HG03575 (cell line): ENCODE measurements around the gene TCF21.
"Not testable (repeated sequence)": the region's sequence is repeated elsewhere in the genome, so short reads cannot be mapped to it uniquely, and the experiment has no call there.

Experiments
- ATAC-seq: cut with Tn5 transposase; IDR thresholded peaks from one replicate; pipeline ENCODE4 v1.9.1; 2021; ENCODE audit not compliant: unreplicated experiment, insufficient number of reproducible peaks, low FRiP score; ENCODE audit errors: extremely low read depth

The TCF21 gene

GRCh38 chr6:133917781-133918180 is 28.9 kb downstream of the TCF21 start:
- no peak for ATAC-seq

- ATAC-seq, result no peak
These were observed 29.5 kb downstream of the TCF21 start for GRCh38 chr6:133918208-133918930.

- ATAC-seq, result no peak
These were observed 30.4 kb downstream of the TCF21 start for GRCh38 chr6:133919362-133919761.

GRCh38 chr6:133921249-133921859 is 32.4 kb downstream of the TCF21 start:
- ATAC-seq, result peak; percentile 31

GRCh38 chr6:133923938-133924593 is 35.2 kb downstream of the TCF21 start:
- ATAC-seq, result no peak

- not testable (repeated sequence) for ATAC-seq
These were observed 42.3 kb downstream of the TCF21 start for GRCh38 chr6:133931221-133931620.

GRCh38 chr6:133936352-133936751 is 47.4 kb downstream of the TCF21 start:
- ATAC-seq, result not testable (repeated sequence)

- ATAC-seq, result no peak
These were observed 49.0 kb downstream of the TCF21 start for GRCh38 chr6:133937909-133938308.

- no peak for ATAC-seq
These were observed 49.6 kb downstream of the TCF21 start for GRCh38 chr6:133938533-133938932.

- no peak for ATAC-seq
These were observed 51.1 kb downstream of the TCF21 start for GRCh38 chr6:133939778-133940667.
